CD14-positive monocyte (primary cell): Measurements from ENCODE around the gene NELFA. TPM values are rescaled to one million over a fixed set of nuclear protein-coding genes. Genes with fewer than 3 reads are reported as not detected.

Source experiments
- DNase-seq, 3 donors: peaks; one replicate each; pipeline ENCODE4 v3.0.0-alpha.2; 2011 to 2022
- H2AFZ ChIP-seq: 2 replicates; pipeline ENCODE4 v1.6.0; 2012; ENCODE audit warnings: mild to moderate bottlenecking, low read depth, low read length, inconsistent platforms; ENCODE audit not compliant: insufficient read depth, poor library complexity, severe bottlenecking
- H3K27ac ChIP-seq, 2 donors: 1 replicate in 1 of 2; 2 replicates in 1 of 2; pipeline ENCODE4 v1.5.1; 2012 to 2013; ENCODE audit warnings: low read length in 2 of 2, control low read depth in 1 of 2, inconsistent platforms in 1 of 2, low read depth in 1 of 2, mild to moderate bottlenecking in 1 of 2
- H3K27me3 ChIP-seq, 2 donors: one replicate each; pipeline versions ENCODE4 v1.6.0 to v1.6.1; 2011 to 2013; ENCODE audit warnings: low read length in 2 of 2; ENCODE audit not compliant: control insufficient read depth in 2 of 2, insufficient read depth in 2 of 2
- H3K36me3 ChIP-seq, 2 donors: replicated peaks in 1 of 2; 1 replicate in 1 of 2; 2 replicates in 1 of 2; pipeline versions ENCODE4 v1.5.1 to v1.6.1; 2012 to 2013; ENCODE audit warnings: low read length in 2 of 2, control low read depth in 1 of 2, inconsistent platforms in 1 of 2, mild to moderate bottlenecking in 1 of 2; ENCODE audit not compliant: insufficient read depth in 2 of 2, control insufficient read depth in 1 of 2
- H3K4me1 ChIP-seq, 2 donors: 1 replicate in 1 of 2; 2 replicates in 1 of 2; pipeline versions ENCODE4 v1.5.1 to v1.6.1; 2012 to 2013; ENCODE audit warnings: low read length in 2 of 2, control low read depth in 1 of 2, inconsistent platforms in 1 of 2, mild to moderate bottlenecking in 1 of 2, moderate library complexity in 1 of 2; ENCODE audit not compliant: insufficient read depth in 2 of 2, control insufficient read depth in 1 of 2
- H3K4me2 ChIP-seq: replicated peaks from 2 replicates; pipeline ENCODE3; 2012; ENCODE audit warnings: low read length, moderate library complexity, mild to moderate bottlenecking; ENCODE audit not compliant: poor library complexity, severe bottlenecking; ENCODE audit errors: extremely low read depth
- H3K4me3 ChIP-seq, 3 experiments: fragments of 200-600 bp in 1 of 3; sonication (generic) in 1 of 3; replicated peaks in 1 of 3; 1 replicate in 2 of 3; 2 replicates in 1 of 3; pipeline ENCODE4 v1.5.1; 2011 to 2013; ENCODE audit warnings: low read length in 3 of 3, mild to moderate bottlenecking in 3 of 3, control low read depth in 2 of 3, low read depth in 2 of 3, inconsistent platforms in 1 of 3, moderate library complexity in 1 of 3
- H3K79me2 ChIP-seq: 2 replicates; pipeline ENCODE4 v1.6.0; 2012; ENCODE audit warnings: mild to moderate bottlenecking, control low read depth, inconsistent platforms, low read length, moderate library complexity; ENCODE audit not compliant: insufficient read depth
- H3K9ac ChIP-seq: 2 replicates; pipeline ENCODE4 v1.6.0; 2017; ENCODE audit warnings: low read length, mild to moderate bottlenecking; ENCODE audit not compliant: insufficient read depth, poor library complexity, severe bottlenecking
- H3K9me3 ChIP-seq, 2 donors: replicated peaks in 1 of 2; 1 replicate in 1 of 2; 2 replicates in 1 of 2; pipeline versions ENCODE4 v1.5.1 to v1.6.1; 2012 to 2013; ENCODE audit warnings: low read length in 2 of 2, control low read depth in 1 of 2; ENCODE audit not compliant: control insufficient read depth in 1 of 2, insufficient read depth in 1 of 2
- H4K20me1 ChIP-seq: 2 replicates; pipeline ENCODE4 v1.6.0; 2012; ENCODE audit warnings: mild to moderate bottlenecking, low read length, control low read depth, moderate library complexity; ENCODE audit not compliant: insufficient read depth
- H3K27ac Mint-ChIP-seq, 7 donors: one replicate each; pipeline ENCODE4 v1.8.0; 2020; ENCODE audit warnings: mild to moderate bottlenecking in 7 of 7, mixed read lengths in 7 of 7, moderate library complexity in 6 of 7, inconsistent platforms in 2 of 7
- H3K27me3 Mint-ChIP-seq, 3 donors: one replicate each; pipeline ENCODE4 v1.8.0; 2021 to 2022; ENCODE audit warnings: low read depth in 3 of 3, mild to moderate bottlenecking in 3 of 3, mixed read lengths in 3 of 3, moderate library complexity in 3 of 3, inconsistent platforms in 1 of 3
- H3K36me3 Mint-ChIP-seq, 2 donors: one replicate each; pipeline ENCODE4 v1.8.0; 2020; ENCODE audit warnings: mixed read lengths in 2 of 2, inconsistent platforms in 1 of 2, mild to moderate bottlenecking in 1 of 2
- H3K4me1 Mint-ChIP-seq: one replicate; pipeline ENCODE4 v1.8.0; 2020; ENCODE audit warnings: mild to moderate bottlenecking, mixed read lengths
- H3K4me3 Mint-ChIP-seq, 2 donors: one replicate each; pipeline ENCODE4 v1.8.0; 2020; ENCODE audit warnings: mild to moderate bottlenecking in 2 of 2, mixed read lengths in 2 of 2, moderate library complexity in 1 of 2
- H3K9me3 Mint-ChIP-seq, 7 donors: one replicate each; pipeline ENCODE4 v1.8.0; 2020 to 2022; ENCODE audit warnings: mixed read lengths in 7 of 7, mild to moderate bottlenecking in 6 of 7, moderate library complexity in 6 of 7, inconsistent platforms in 2 of 7
- WGBS: methylation state at CpG from one replicate; pipeline ENCODE4 v1.1.5; 2013; ENCODE audit warnings: missing lambda C conversion rate; ENCODE audit not compliant: insufficient coverage; 5-methylcytosine and 5-hydroxymethylcytosine counted together
- intact Hi-C, 2 donors: fragments of 100-400 bp; cut with micrococcal nuclease; formaldehyde crosslinking; loops; one replicate each; pipeline versions ENCODE4 v1.15.0 to v1.15.1; 2023
- polyA plus RNA-seq, 3 donors: library from polyadenylated mRNA; depleted of rRNA in 1 of 3; unstranded in 2 of 3; stranded (reverse) in 1 of 3; fragments of 300-500 nt in 2 of 3; fragments of >200 nt in 1 of 3; fragmentation: Illumina TruSeq in 2 of 3; gene quantifications; 1 replicate in 2 of 3; 2 replicates in 1 of 3; pipeline ENCODE4 v1.2.3, GENCODE V29; 2012 to 2021
- TF ChIP-seq, protein P1 (sequence below): fragments of 200-600 bp; IDR thresholded peaks from one replicate; pipeline ENCODE4 v1.8.0; 2022; ENCODE audit warnings: antibody characterized with exemption, mild to moderate bottlenecking

NELFA gene
- polyA plus RNA-seq, 3 donors, result 10.0 to 22.1 (median 10.5) TPM

DNA sequence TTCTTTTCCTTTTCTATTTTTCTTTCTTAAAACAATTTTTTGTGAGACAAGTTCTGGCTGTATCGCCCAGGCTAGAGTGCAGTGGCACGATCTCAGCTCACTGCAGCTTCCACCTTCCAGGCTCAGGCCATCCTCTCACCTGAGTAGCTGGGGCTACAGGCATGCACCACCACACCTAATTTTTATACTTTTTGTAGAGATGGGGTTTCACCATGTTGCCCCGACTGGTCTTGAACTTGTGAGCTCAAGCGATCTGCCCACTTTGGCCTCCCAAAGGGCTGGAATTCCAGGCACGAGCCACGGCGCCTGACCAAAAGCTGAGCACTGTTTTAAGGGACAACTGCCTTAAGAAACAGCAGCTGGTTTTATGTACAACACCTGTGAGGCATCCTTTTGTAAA is 41.0 kb upstream of the NELFA start:
- 92% methylated on average over 6 of the region's 7 CpGs for WGBS

DNA sequence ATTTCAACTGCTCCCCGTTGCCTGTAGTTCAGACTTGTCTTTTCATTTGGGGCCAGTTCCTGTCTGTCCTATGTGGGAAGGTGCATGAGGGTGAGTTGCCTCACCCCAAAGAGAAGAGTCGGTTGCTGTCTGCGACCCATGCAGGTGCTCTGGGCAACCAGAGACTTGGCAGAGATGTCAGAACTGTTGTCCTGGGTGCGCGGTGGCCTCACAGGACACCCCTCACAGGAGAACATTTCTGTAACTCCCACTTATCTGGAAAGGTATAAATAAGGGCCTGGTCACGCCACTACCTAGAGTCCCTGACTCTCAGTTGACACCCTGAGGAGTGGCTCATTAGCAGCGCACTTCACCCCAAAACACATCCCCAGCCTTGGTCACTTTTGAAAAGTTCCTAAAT is 40.6 kb upstream of the NELFA start:
- Mint-ChIP-seq H3K9me3 (peaks cover 0 to 7% (median 4%) of the 10 kb centered on the region in 7 donors), H3K27ac (no peak overlapping the region), H3K27me3 (peaks cover 54 to 79% (median 56%) of the 10 kb centered on the region in 3 donors), H3K4me1 (no peaks in the 10 kb centered on the region), H3K36me3 (peaks cover 0 to 2% of the 10 kb centered on the region in 2 donors), H3K4me3 (peak overlapping the region in 1 of 2 donors; percentile 4)
- DNase-seq, result no peak
- Histone ChIP-seq H3K4me2 (no peak overlapping the region), H3K4me1 (no peaks in the 10 kb centered on the region), H3K9me3 (peaks cover 3 to 5% of the 10 kb centered on the region in 2 donors), H3K36me3 (no peaks in the 10 kb centered on the region), H3K9ac (no peak overlapping the region), H3K27ac (no peak overlapping the region), H3K79me2 (no peaks in the 10 kb centered on the region), H2AFZ (no peak overlapping the region), H3K27me3 (peaks cover 2 to 66% of the 10 kb centered on the region in 2 donors), H4K20me1 (no peaks in the 10 kb centered on the region), H3K4me3 (no peak overlapping the region)
- 94% methylated on average over 6 of the region's 7 CpGs for WGBS
- intact Hi-C loops, result no loop called here
- TF ChIP-seq, protein P1, sequence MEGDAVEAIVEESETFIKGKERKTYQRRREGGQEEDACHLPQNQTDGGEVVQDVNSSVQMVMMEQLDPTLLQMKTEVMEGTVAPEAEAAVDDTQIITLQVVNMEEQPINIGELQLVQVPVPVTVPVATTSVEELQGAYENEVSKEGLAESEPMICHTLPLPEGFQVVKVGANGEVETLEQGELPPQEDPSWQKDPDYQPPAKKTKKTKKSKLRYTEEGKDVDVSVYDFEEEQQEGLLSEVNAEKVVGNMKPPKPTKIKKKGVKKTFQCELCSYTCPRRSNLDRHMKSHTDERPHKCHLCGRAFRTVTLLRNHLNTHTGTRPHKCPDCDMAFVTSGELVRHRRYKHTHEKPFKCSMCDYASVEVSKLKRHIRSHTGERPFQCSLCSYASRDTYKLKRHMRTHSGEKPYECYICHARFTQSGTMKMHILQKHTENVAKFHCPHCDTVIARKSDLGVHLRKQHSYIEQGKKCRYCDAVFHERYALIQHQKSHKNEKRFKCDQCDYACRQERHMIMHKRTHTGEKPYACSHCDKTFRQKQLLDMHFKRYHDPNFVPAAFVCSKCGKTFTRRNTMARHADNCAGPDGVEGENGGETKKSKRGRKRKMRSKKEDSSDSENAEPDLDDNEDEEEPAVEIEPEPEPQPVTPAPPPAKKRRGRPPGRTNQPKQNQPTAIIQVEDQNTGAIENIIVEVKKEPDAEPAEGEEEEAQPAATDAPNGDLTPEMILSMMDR, result no peak

More for the DNA sequence above, 41.0 kb upstream of the NELFA start:
- Histone ChIP-seq H3K9ac (no peak overlapping the region), H3K4me2 (no peak overlapping the region), H3K27ac (no peak overlapping the region), H3K9me3 (peaks cover 2% of the 10 kb centered on the region in 2 donors), H4K20me1 (no peaks in the 10 kb centered on the region), H3K79me2 (no peaks in the 10 kb centered on the region), H2AFZ (no peak overlapping the region), H3K4me1 (no peaks in the 10 kb centered on the region), H3K36me3 (no peaks in the 10 kb centered on the region), H3K4me3 (no peak overlapping the region), H3K27me3 (peaks cover 2 to 67% of the 10 kb centered on the region in 2 donors)
- TF ChIP-seq, protein P1, result no peak
- Mint-ChIP-seq H3K9me3 (peaks cover 0 to 3% (median 0%) of the 10 kb centered on the region in 7 donors), H3K27ac (no peak overlapping the region), H3K36me3 (no peaks in the 10 kb centered on the region), H3K4me3 (no peak overlapping the region), H3K27me3 (peaks cover 54 to 80% (median 59%) of the 10 kb centered on the region in 3 donors), H3K4me1 (no peaks in the 10 kb centered on the region)
- DNase-seq, result no peak
- intact Hi-C loops, result no loop called here
